ENCODE data around the gene HTRA3.

The HTRA3 gene

DNA sequence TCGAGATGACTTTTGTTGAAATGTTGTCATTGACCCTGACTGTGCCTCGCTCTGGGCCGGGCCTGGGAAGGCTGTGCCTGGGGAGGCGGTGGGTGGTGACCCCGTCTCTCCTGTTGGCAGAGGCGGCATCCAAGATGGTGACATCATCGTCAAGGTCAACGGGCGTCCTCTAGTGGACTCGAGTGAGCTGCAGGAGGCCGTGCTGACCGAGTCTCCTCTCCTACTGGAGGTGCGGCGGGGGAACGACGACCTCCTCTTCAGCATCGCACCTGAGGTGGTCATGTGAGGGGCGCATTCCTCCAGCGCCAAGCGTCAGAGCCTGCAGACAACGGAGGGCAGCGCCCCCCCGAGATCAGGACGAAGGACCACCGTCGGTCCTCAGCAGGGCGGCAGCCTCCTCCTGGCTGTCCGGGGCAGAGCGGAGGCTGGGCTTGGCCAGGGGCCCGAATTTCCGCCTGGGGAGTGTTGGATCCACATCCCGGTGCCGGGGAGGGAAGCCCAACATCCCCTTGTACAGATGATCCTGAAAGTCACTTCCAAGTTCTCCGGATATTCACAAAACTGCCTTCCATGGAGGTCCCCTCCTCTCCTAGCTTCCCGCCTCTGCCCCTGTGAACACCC, 36.4 kb downstream of the HTRA3 start:
- POLR2A ChIA-PET = no interaction called here
- CTCF ChIA-PET = interaction anchor here (0.7 to 1.2 kb wide), 2 partner anchors 39 to 63 kb away, joined by 3 to 4 read pairs; no protein-coding TSS in a partner anchor
- no peak overlapping the region for H3K27ac ChIP-seq (ENCODE audit: extremely low read depth, low read depth, low read length)

DNA sequence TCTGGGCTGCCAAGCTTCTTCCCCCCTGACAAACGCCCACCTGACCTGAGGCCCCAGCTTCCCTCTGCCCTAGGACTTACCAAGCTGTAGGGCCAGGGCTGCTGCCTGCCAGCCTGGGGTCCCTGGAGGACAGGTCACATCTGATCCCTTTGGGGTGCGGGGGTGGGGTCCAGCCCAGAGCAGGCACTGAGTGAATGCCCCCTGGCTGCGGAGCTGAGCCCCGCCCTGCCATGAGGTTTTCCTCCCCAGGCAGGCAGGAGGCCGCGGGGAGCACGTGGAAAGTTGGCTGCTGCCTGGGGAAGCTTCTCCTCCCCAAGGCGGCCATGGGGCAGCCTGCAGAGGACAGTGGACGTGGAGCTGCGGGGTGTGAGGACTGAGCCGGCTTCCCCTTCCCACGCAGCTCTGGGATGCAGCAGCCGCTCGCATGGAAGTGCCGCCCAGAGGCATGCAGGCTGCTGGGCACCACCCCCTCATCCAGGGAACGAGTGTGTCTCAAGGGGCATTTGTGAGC, 37.0 kb downstream of the HTRA3 start:
- H3K4me3 ChIP-seq (ENCODE audit: low read depth, low read length) = no peak overlapping the region
- no peaks in the 10 kb centered on the region for H3K4me1 ChIP-seq (ENCODE audit: control insufficient read depth, insufficient read depth, low read length)
- H3K27ac ChIP-seq (ENCODE audit: extremely low read depth, low read depth, low read length) = no peak overlapping the region
- no peaks in the 10 kb centered on the region for H3K9me3 ChIP-seq (ENCODE audit: control insufficient read depth, insufficient read depth, low read depth, low read length)
- ChIA-PET CTCF (interaction anchor here (0.7 to 1.2 kb wide), 2 partner anchors 39 to 63 kb away, joined by 3 to 4 read pairs; no protein-coding TSS in a partner anchor), POLR2A (no interaction called here)
- H3K36me3 ChIP-seq (ENCODE audit: control insufficient read depth in 2 of 2, insufficient read depth in 1 of 2, low read length in 2 of 2) = no peaks in the 10 kb centered on the region
- TF ChIP-seq, protein P1, sequence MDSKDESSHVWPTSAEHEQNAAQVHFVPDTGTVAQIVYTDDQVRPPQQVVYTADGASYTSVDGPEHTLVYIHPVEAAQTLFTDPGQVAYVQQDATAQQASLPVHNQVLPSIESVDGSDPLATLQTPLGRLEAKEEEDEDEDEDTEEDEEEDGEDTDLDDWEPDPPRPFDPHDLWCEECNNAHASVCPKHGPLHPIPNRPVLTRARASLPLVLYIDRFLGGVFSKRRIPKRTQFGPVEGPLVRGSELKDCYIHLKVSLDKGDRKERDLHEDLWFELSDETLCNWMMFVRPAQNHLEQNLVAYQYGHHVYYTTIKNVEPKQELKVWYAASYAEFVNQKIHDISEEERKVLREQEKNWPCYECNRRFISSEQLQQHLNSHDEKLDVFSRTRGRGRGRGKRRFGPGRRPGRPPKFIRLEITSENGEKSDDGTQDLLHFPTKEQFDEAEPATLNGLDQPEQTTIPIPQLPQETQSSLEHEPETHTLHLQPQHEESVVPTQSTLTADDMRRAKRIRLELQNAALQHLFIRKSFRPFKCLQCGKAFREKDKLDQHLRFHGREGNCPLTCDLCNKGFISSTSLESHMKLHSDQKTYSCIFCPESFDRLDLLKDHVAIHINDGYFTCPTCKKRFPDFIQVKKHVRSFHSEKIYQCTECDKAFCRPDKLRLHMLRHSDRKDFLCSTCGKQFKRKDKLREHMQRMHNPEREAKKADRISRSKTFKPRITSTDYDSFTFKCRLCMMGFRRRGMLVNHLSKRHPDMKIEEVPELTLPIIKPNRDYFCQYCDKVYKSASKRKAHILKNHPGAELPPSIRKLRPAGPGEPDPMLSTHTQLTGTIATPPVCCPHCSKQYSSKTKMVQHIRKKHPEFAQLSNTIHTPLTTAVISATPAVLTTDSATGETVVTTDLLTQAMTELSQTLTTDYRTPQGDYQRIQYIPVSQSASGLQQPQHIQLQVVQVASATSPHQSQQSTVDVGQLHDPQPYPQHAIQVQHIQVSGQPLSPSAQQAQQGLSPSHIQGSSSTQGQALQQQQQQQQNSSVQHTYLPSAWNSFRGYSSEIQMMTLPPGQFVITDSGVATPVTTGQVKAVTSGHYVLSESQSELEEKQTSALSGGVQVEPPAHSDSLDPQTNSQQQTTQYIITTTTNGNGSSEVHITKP (tag by site-specific recombination; IDR thresholded peaks at IDR 0.05) = no peak
- TF ChIP-seq, protein P2, sequence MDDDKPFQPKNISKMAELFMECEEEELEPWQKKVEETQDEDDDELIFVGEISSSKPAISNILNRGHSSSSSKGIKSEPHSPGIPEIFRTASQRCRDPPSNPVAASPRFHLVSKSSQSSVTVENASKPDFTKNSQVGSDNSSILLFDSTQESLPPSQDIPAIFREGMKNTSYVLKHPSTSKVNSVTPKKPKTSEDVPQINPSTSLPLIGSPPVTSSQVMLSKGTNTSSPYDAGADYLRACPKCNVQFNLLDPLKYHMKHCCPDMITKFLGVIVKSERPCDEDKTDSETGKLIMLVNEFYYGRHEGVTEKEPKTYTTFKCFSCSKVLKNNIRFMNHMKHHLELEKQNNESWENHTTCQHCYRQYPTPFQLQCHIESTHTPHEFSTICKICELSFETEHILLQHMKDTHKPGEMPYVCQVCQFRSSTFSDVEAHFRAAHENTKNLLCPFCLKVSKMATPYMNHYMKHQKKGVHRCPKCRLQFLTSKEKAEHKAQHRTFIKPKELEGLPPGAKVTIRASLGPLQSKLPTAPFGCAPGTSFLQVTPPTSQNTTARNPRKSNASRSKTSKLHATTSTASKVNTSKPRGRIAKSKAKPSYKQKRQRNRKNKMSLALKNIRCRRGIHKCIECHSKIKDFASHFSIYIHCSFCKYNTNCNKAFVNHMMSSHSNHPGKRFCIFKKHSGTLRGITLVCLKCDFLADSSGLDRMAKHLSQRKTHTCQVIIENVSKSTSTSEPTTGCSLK (tag by site-specific recombination; IDR thresholded peaks at IDR 0.05) = no peak
- TF ChIP-seq ZNF311 (tag by site-specific recombination; IDR thresholded peaks at IDR 0.05; ENCODE audit: borderline replicate concordance) (no peak), ZNF629 (tag by site-specific recombination; IDR thresholded peaks at IDR 0.05) (no peak), ZFHX2 (tag by site-specific recombination; conservative IDR thresholded peaks at IDR 0.05) (0 out of 2 replicates have a peak, but pooled peaks have one; percentile 44), ZNF138 (tag by site-specific recombination; IDR thresholded peaks at IDR 0.05; ENCODE audit: borderline replicate concordance) (no peak), ZNF571 (tag by site-specific recombination; IDR thresholded peaks at IDR 0.05) (no peak), WT1 (tag by site-specific recombination; IDR thresholded peaks at IDR 0.05) (no peak), MZF1 (tag by site-specific recombination; IDR thresholded peaks at IDR 0.05; ENCODE audit: borderline replicate concordance) (no peak), ZNF121 (tag by site-specific recombination; IDR thresholded peaks at IDR 0.05) (no peak), ZNF2 (tag by site-specific recombination; IDR thresholded peaks at IDR 0.05) (no peak), ZNF48 (tag by site-specific recombination; IDR thresholded peaks at IDR 0.05) (no peak), ZNF785 (tag by site-specific recombination; IDR thresholded peaks at IDR 0.05) (no peak), ZNF561 (tag by site-specific recombination; IDR thresholded peaks at IDR 0.05; ENCODE audit: borderline replicate concordance) (no peak), EGR2 (tag by site-specific recombination; IDR thresholded peaks at IDR 0.05; ENCODE audit: low read depth) (peak; percentile 23)
- TF ChIP-seq, protein P3, sequence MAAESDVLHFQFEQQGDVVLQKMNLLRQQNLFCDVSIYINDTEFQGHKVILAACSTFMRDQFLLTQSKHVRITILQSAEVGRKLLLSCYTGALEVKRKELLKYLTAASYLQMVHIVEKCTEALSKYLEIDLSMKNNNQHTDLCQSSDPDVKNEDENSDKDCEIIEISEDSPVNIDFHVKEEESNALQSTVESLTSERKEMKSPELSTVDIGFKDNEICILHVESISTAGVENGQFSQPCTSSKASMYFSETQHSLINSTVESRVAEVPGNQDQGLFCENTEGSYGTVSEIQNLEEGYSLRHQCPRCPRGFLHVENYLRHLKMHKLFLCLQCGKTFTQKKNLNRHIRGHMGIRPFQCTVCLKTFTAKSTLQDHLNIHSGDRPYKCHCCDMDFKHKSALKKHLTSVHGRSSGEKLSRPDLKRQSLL (tag by site-specific recombination; IDR thresholded peaks at IDR 0.05) = no peak

More for the DNA sequence above, 36.4 kb downstream of the HTRA3 start:
- Histone ChIP-seq H3K4me1 (ENCODE audit: control insufficient read depth, insufficient read depth, low read length) (no peaks in the 10 kb centered on the region), H3K9me3 (ENCODE audit: control insufficient read depth, insufficient read depth, low read depth, low read length) (no peaks in the 10 kb centered on the region), H3K36me3 (ENCODE audit: control insufficient read depth in 2 of 2, insufficient read depth in 1 of 2, low read length in 2 of 2) (no peaks in the 10 kb centered on the region), H3K4me3 (ENCODE audit: low read depth, low read length) (no peak overlapping the region)
- TF ChIP-seq, protein P4, sequence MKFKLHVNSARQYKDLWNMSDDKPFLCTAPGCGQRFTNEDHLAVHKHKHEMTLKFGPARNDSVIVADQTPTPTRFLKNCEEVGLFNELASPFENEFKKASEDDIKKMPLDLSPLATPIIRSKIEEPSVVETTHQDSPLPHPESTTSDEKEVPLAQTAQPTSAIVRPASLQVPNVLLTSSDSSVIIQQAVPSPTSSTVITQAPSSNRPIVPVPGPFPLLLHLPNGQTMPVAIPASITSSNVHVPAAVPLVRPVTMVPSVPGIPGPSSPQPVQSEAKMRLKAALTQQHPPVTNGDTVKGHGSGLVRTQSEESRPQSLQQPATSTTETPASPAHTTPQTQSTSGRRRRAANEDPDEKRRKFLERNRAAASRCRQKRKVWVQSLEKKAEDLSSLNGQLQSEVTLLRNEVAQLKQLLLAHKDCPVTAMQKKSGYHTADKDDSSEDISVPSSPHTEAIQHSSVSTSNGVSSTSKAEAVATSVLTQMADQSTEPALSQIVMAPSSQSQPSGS (tag by site-specific recombination; IDR thresholded peaks at IDR 0.05; ENCODE audit: low read depth) = peak; percentile 4; the same call in 1 of the 2 replicates
- TF ChIP-seq, protein P5, sequence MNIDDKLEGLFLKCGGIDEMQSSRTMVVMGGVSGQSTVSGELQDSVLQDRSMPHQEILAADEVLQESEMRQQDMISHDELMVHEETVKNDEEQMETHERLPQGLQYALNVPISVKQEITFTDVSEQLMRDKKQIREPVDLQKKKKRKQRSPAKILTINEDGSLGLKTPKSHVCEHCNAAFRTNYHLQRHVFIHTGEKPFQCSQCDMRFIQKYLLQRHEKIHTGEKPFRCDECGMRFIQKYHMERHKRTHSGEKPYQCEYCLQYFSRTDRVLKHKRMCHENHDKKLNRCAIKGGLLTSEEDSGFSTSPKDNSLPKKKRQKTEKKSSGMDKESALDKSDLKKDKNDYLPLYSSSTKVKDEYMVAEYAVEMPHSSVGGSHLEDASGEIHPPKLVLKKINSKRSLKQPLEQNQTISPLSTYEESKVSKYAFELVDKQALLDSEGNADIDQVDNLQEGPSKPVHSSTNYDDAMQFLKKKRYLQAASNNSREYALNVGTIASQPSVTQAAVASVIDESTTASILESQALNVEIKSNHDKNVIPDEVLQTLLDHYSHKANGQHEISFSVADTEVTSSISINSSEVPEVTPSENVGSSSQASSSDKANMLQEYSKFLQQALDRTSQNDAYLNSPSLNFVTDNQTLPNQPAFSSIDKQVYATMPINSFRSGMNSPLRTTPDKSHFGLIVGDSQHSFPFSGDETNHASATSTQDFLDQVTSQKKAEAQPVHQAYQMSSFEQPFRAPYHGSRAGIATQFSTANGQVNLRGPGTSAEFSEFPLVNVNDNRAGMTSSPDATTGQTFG (tag by site-specific recombination; IDR thresholded peaks at IDR 0.05; ENCODE audit: borderline replicate concordance) = no peak

All from HEK293 (cell line).